ENCODE data around the gene TRIAP1.
"Not testable (repeated sequence)": the region's sequence is repeated elsewhere in the genome, so short reads cannot be mapped to it uniquely, and the experiment has no call there.

TRIAP1 gene

GRCh38 chr12:120488057-120488640, 42.0 kb upstream of the TRIAP1 start:
- no peak for TF ChIP-seq CTCF (IDR thresholded peaks at IDR 0.05; ENCODE audit: insufficient read depth, low read length, missing control alignments)
- H3K4me3 ChIP-seq (ENCODE audit: low read depth, low read length): no peak overlapping the region
- ChIA-PET CTCF (interaction anchor here (12.8 kb wide), 1 partner anchor 19 kb away, joined by 152 read pairs; the partner anchor contains the start of gene SRSF9), POLR2A (interaction anchor here (0.7 kb wide), 1 partner anchor 9 kb away, joined by 4 read pairs; no protein-coding TSS in a partner anchor)
- no peak for DNase-seq (ENCODE audit: low read depth, low spot score)

- CTCF ChIA-PET: interaction anchor here (0.7 to 12.8 kb wide), 2 partner anchors 16 to 18 kb away, joined by 4 to 152 read pairs; partner anchors contain the start of gene SRSF9
- POLR2A ChIA-PET; DNase-seq (ENCODE audit: low read depth, low spot score): not testable (repeated sequence)
Observed at GRCh38 chr12:120487552-120487951, 41.4 kb upstream of the TRIAP1 start.

GRCh38 chr12:120485961-120486881, 40.0 kb upstream of the TRIAP1 start:
- CTCF ChIA-PET: interaction anchor here (12.8 kb wide), 1 partner anchor 17 kb away, joined by 152 read pairs; the partner anchor contains the start of gene SRSF9
- H3K4me3 ChIP-seq (ENCODE audit: low read depth, low read length): no peak overlapping the region
- DNase-seq (ENCODE audit: low read depth, low spot score): no peak
- POLR2A ChIA-PET: interaction anchor here (0.9 to 1.3 kb wide), 2 partner anchors 9 to 10 kb away, joined by 3 to 6 read pairs; partner anchors contain the start of gene DYNLL1
- TF ChIP-seq CTCF (IDR thresholded peaks at IDR 0.05; ENCODE audit: insufficient read depth, low read length, missing control alignments): no peak

More at GRCh38 chr12:120487552-120487951, 41.4 kb upstream of the TRIAP1 start:
- H3K4me3 ChIP-seq (ENCODE audit: low read depth, low read length): not testable (repeated sequence)

- CTCF ChIA-PET: interaction anchor here (1.5 to 2.1 kb wide), 2 partner anchors 9 to 14 kb away, joined by 8 to 12 read pairs; partner anchors contain the start of gene SRSF9
- DNase-seq (ENCODE audit: low read depth, low spot score): no peak
- no peak overlapping the region for H3K4me3 ChIP-seq (ENCODE audit: low read depth, low read length)
- POLR2A ChIA-PET: no interaction called here
- no peak for TF ChIP-seq CTCF (IDR thresholded peaks at IDR 0.05; ENCODE audit: insufficient read depth, low read length, missing control alignments)
Observed at GRCh38 chr12:120483621-120484020, 37.4 kb upstream of the TRIAP1 start.

GRCh38 chr12:120481022-120481767, 35.0 kb upstream of the TRIAP1 start:
- TF ChIP-seq CTCF (IDR thresholded peaks at IDR 0.05; ENCODE audit: insufficient read depth, low read length, missing control alignments): no peak
- CTCF ChIA-PET: interaction anchor here (1.4 kb wide), 1 partner anchor 11 kb away, joined by 8 read pairs; no protein-coding TSS in a partner anchor
- POLR2A ChIA-PET: no interaction called here
- DNase-seq (ENCODE audit: low read depth, low spot score): no peak
- H3K4me3 ChIP-seq (ENCODE audit: low read depth, low read length): no peak overlapping the region

GRCh38 chr12:120480211-120480610, 34.0 kb upstream of the TRIAP1 start:
- DNase-seq (ENCODE audit: low read depth, low spot score): no peak
- ChIA-PET POLR2A (no interaction called here), CTCF (interaction anchor here (0.9 to 2.6 kb wide), 3 partner anchors 9 to 17 kb away, joined by 3 to 17 read pairs (median 3); partner anchors contain the start of gene SRSF9)
- H3K4me3 ChIP-seq (ENCODE audit: low read depth, low read length): no peak overlapping the region
- no peak for TF ChIP-seq CTCF (IDR thresholded peaks at IDR 0.05; ENCODE audit: insufficient read depth, low read length, missing control alignments)
